ENCODE data around the gene TXNRD1. TPM values are rescaled to one million over a fixed set of nuclear protein-coding genes. Genes with fewer than 3 reads are reported as not detected.

Gene TXNRD1
- total RNA-seq, 4 donors from 2014 or later = 129 to 230 (median 199) TPM

- H3K4me1 ChIP-seq = no peaks in the 10 kb centered on the region
- WGBS, 2 donors = 78 to 90% methylated on average over 2 of the region's 2 CpGs
- no peak overlapping the region for H3K27ac ChIP-seq
- intact Hi-C loops (cut with DNase I) = no loop called here
- H3K27me3 ChIP-seq = no peaks in the 10 kb centered on the region
- TF ChIP-seq POLR2A (IDR thresholded peaks at IDR 0.05) (no peak), CTCF (IDR thresholded peaks at IDR 0.05) (no peak)
- no peaks in the 10 kb centered on the region for H3K36me3 ChIP-seq
- H3K9me3 ChIP-seq = no peaks in the 10 kb centered on the region
- no peak overlapping the region for H3K4me3 ChIP-seq (replicated peaks in 1 of 3)
- no peak for DNase-seq
These were observed 35.0 kb downstream of the TXNRD1 start for GRCh38 chr12:104250366-104251125.

- Histone ChIP-seq H3K27ac (no peak overlapping the region), H3K9me3 (no peaks in the 10 kb centered on the region), H3K4me3 (replicated peaks in 1 of 3) (no peak overlapping the region), H3K4me1 (no peaks in the 10 kb centered on the region), H3K27me3 (no peaks in the 10 kb centered on the region), H3K36me3 (no peaks in the 10 kb centered on the region)
- TF ChIP-seq POLR2A (IDR thresholded peaks at IDR 0.05) (no peak), CTCF (IDR thresholded peaks at IDR 0.05) (no peak)
- no peak for DNase-seq
- intact Hi-C loops (cut with DNase I) = no loop called here
These were observed 42.4 kb downstream of the TXNRD1 start for GRCh38 chr12:104257913-104258472.

GRCh38 chr12:104258476-104259067, 43.0 kb downstream of the TXNRD1 start:
- H3K27me3 ChIP-seq = no peaks in the 10 kb centered on the region
- H3K9me3 ChIP-seq = no peaks in the 10 kb centered on the region
- no peak overlapping the region for H3K27ac ChIP-seq
- DNase-seq = no peak
- WGBS, 2 donors = 90 to 93% methylated on average over 2 of the region's 2 CpGs
- intact Hi-C loops (cut with DNase I) = no loop called here
- no peaks in the 10 kb centered on the region for H3K36me3 ChIP-seq
- no peak overlapping the region for H3K4me3 ChIP-seq (replicated peaks in 1 of 3)
- no peaks in the 10 kb centered on the region for H3K4me1 ChIP-seq
- no peak for TF ChIP-seq CTCF (IDR thresholded peaks at IDR 0.05)
- no peak for TF ChIP-seq POLR2A (IDR thresholded peaks at IDR 0.05)

GRCh38 chr12:104263026-104263425, 47.4 kb downstream of the TXNRD1 start:
- WGBS, 2 donors = 81 to 94% methylated on average over 4 of the region's 4 CpGs
- no peak for DNase-seq
- Histone ChIP-seq H3K27ac (no peak overlapping the region), H3K4me3 (replicated peaks in 1 of 3) (no peak overlapping the region), H3K4me1 (no peaks in the 10 kb centered on the region), H3K36me3 (no peaks in the 10 kb centered on the region), H3K27me3 (no peaks in the 10 kb centered on the region), H3K9me3 (no peaks in the 10 kb centered on the region)
- intact Hi-C loops (cut with DNase I) = no loop called here
- TF ChIP-seq POLR2A (IDR thresholded peaks at IDR 0.05) = no peak
- no peak for TF ChIP-seq CTCF (IDR thresholded peaks at IDR 0.05)

All from thyroid gland (tissue), 4 donors.